GM19351 (cell line): Measurements from ENCODE around the gene TMPRSS7.
"Not testable (repeated sequence)": the region's sequence is repeated elsewhere in the genome, so short reads cannot be mapped to it uniquely, and the experiment has no call there.

Experiments used
- ATAC-seq: cut with Tn5 transposase; IDR thresholded peaks from one replicate; pipeline ENCODE4 v1.9.1; 2021; ENCODE audit warnings: mild to moderate bottlenecking, moderate library complexity; ENCODE audit not compliant: unreplicated experiment

The TMPRSS7 gene

GRCh38 chr3:112056451-112056929 lies 22.0 kb downstream of the TMPRSS7 start:
- no peak for ATAC-seq

GRCh38 chr3:112059497-112059896 lies 25.0 kb downstream of the TMPRSS7 start:
- no peak for ATAC-seq

GRCh38 chr3:112061152-112061551 lies 26.6 kb downstream of the TMPRSS7 start:
- ATAC-seq: no peak

GRCh38 chr3:112072387-112073060 lies 38.0 kb downstream of the TMPRSS7 start:
- not testable (repeated sequence) for ATAC-seq

GRCh38 chr3:112074006-112074405 lies 39.5 kb downstream of the TMPRSS7 start:
- no peak for ATAC-seq

GRCh38 chr3:112074616-112075497 lies 40.3 kb downstream of the TMPRSS7 start:
- peak; percentile 95 for ATAC-seq

GRCh38 chr3:112078125-112079083 lies 43.9 kb downstream of the TMPRSS7 start:
- no peak for ATAC-seq

- no peak for ATAC-seq
Measured at GRCh38 chr3:112083239-112083638, 48.7 kb downstream of the TMPRSS7 start.

GRCh38 chr3:112084980-112085705 lies 50.6 kb downstream of the TMPRSS7 start:
- ATAC-seq: no peak

GRCh38 chr3:112085735-112086075 lies 51.2 kb downstream of the TMPRSS7 start:
- ATAC-seq: no peak

GRCh38 chr3:112086076-112086854 lies 51.7 kb downstream of the TMPRSS7 start, which contains the start of gene C3orf52:
C3orf52 (plus strand) TSS chr3:112086389; CDS start chr3:112086408, 19 bp downstream.
- peak; percentile 92 for ATAC-seq

GRCh38 chr3:112086875-112087524 lies 52.5 kb downstream of the TMPRSS7 start:
- ATAC-seq: no peak

GRCh38 chr3:112087746-112088145 lies 53.2 kb downstream of the TMPRSS7 start:
- ATAC-seq: no peak

GRCh38 chr3:112088944-112089343 lies 54.4 kb downstream of the TMPRSS7 start:
- no peak for ATAC-seq

GRCh38 chr3:112089956-112090886 lies 55.7 kb downstream of the TMPRSS7 start:
- no peak for ATAC-seq

- ATAC-seq: no peak
Measured at GRCh38 chr3:112090887-112091586, 56.5 kb downstream of the TMPRSS7 start.

- ATAC-seq: peak; percentile 56
Measured at GRCh38 chr3:112092496-112093179, 58.1 kb downstream of the TMPRSS7 start.
